ENCODE data around the gene PRR29.

The PRR29 gene

DNA sequence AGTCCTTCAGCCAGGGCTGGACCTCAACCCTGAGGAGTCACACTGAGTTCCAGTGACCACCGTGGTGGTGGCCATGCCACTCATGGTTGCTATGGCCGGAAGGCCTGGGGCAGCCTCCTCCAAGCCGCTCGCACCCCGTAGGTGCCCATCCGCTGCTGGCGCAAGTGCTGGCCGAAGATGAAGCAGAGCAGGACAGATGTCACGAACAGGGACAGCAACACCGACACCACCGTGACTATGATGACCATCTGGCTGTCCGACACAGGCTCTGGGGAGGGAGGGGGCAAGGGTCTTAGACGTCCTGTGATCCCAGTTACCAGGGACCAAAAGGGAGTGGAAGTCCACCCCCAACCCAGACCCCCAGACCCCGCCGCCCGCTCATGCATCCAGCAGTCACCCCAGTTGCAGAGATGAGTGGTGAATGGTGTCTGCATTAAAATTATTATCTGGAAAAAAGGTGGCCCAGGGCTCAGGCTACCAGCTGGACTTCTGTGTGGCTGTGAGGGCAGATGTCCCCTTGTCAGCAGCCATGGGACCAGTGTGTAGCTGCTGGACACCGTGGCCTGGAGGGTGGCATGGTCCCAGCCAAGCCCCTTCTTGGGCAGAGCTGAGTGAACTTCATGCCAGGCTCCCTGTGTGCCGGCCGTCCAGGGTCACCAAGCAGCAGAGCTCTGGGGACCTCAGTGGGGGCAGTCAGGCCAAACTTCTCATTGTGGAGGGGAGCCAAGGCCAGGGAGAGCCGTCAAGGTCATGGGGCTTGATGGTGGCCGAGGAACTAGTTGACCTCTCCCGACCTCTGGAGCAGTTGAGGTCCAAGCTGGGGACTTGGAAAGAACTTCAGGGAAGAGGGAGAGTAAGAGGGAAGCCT is 4.7 kb downstream of the PRR29 start:
- TF ChIP-seq, protein P1, sequence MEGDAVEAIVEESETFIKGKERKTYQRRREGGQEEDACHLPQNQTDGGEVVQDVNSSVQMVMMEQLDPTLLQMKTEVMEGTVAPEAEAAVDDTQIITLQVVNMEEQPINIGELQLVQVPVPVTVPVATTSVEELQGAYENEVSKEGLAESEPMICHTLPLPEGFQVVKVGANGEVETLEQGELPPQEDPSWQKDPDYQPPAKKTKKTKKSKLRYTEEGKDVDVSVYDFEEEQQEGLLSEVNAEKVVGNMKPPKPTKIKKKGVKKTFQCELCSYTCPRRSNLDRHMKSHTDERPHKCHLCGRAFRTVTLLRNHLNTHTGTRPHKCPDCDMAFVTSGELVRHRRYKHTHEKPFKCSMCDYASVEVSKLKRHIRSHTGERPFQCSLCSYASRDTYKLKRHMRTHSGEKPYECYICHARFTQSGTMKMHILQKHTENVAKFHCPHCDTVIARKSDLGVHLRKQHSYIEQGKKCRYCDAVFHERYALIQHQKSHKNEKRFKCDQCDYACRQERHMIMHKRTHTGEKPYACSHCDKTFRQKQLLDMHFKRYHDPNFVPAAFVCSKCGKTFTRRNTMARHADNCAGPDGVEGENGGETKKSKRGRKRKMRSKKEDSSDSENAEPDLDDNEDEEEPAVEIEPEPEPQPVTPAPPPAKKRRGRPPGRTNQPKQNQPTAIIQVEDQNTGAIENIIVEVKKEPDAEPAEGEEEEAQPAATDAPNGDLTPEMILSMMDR (IDR thresholded peaks at IDR 0.05): no peak
- H3K4me1 ChIP-seq: peaks cover under 1% of the 10 kb centered on the region

DNA sequence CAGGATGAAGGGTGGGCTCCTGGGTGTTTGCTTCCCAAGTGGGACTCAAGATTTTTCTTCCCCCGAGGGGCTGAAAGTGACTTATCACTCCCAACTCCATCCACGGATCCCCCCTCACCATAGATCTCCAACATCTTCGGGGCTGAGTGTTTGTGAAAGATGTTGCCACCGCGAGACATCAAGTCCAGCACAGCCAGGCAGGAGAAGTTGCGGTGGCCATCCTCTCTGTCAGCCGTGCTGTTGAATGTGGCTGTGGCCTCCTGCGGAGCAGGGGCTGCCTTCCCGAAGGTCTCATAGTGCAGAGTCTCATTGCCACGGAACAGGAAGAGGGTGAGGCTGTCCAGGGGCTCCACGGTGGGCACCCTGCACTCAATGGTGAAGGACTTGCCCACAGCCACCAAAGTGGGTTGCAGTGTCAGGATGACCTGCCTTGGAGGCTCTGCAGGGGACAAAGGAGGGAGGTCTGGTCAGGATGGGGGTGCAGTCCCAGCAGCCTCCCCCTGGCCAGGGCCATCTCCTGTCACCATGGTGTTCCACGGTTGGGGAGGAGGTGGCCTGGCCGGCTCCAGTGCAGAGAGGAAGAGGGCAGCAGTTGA is 5.5 kb downstream of the PRR29 start:
- Histone ChIP-seq H3K4me1 (no peaks in the 10 kb centered on the region), H3K9me3 (ENCODE audit: control insufficient read depth, low read length) (no peaks in the 10 kb centered on the region), H2AFZ (no peak overlapping the region), H3K4me2 (ENCODE audit: low read length) (no peak overlapping the region), H3K4me3 (ENCODE audit: low read depth, low read length) (no peak overlapping the region), H3K36me3 (ENCODE audit: control insufficient read depth, insufficient read depth, low read length) (no peaks in the 10 kb centered on the region), H3K27me3 (ENCODE audit: control insufficient read depth, insufficient read depth, low read length) (no peaks in the 10 kb centered on the region), H3K9ac (no peak overlapping the region), H3K27ac (no peak overlapping the region), H3K79me2 (no peaks in the 10 kb centered on the region)
- TF ChIP-seq, protein P1 (IDR thresholded peaks at IDR 0.05): no peak

More for the DNA sequence above, 4.7 kb downstream of the PRR29 start:
- Histone ChIP-seq H3K27ac (no peak overlapping the region), H3K4me3 (ENCODE audit: low read depth, low read length) (no peak overlapping the region), H3K79me2 (no peaks in the 10 kb centered on the region), H3K4me2 (ENCODE audit: low read length) (no peak overlapping the region), H2AFZ (no peak overlapping the region), H3K27me3 (ENCODE audit: control insufficient read depth, insufficient read depth, low read length) (no peaks in the 10 kb centered on the region), H3K36me3 (ENCODE audit: control insufficient read depth, insufficient read depth, low read length) (no peaks in the 10 kb centered on the region), H3K9ac (no peak overlapping the region), H3K9me3 (ENCODE audit: control insufficient read depth, low read length) (no peaks in the 10 kb centered on the region)

DNA sequence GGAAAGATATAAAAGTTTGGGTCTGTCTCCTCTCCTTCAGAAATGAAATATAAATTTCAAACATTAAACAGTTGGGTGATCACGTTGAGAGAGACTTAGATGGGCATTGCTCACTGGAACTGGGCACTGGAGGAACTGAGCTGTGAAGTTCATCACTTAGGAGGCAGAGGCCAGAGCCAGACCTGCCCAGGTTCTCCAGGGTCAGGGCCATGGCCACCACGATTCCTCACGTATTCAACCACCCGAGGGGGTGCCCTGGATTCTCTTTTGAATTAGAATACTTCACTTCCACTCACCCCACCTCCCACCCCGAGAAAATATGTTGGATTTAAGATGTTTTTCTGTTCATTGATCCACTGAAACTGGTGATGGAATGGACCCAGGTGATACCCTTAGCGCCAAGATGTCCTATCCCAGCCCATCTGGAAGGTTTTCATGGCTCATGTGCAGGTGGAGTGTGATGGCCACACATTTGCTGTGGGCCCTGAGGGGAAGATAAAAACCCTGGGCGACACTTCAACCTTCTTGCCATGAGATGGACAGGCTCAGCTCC is 6.1 kb downstream of the PRR29 start:
- Histone ChIP-seq H3K27ac (no peak overlapping the region), H3K4me1 (no peaks in the 10 kb centered on the region), H3K9ac (no peak overlapping the region), H3K4me2 (ENCODE audit: low read length) (no peak overlapping the region), H3K79me2 (no peaks in the 10 kb centered on the region), H3K9me3 (ENCODE audit: control insufficient read depth, low read length) (no peaks in the 10 kb centered on the region), H3K36me3 (ENCODE audit: control insufficient read depth, insufficient read depth, low read length) (no peaks in the 10 kb centered on the region), H3K27me3 (ENCODE audit: control insufficient read depth, insufficient read depth, low read length) (no peaks in the 10 kb centered on the region), H3K4me3 (ENCODE audit: low read depth, low read length) (no peak overlapping the region), H2AFZ (no peak overlapping the region)
- TF ChIP-seq, protein P1 (IDR thresholded peaks at IDR 0.05): no peak

DNA sequence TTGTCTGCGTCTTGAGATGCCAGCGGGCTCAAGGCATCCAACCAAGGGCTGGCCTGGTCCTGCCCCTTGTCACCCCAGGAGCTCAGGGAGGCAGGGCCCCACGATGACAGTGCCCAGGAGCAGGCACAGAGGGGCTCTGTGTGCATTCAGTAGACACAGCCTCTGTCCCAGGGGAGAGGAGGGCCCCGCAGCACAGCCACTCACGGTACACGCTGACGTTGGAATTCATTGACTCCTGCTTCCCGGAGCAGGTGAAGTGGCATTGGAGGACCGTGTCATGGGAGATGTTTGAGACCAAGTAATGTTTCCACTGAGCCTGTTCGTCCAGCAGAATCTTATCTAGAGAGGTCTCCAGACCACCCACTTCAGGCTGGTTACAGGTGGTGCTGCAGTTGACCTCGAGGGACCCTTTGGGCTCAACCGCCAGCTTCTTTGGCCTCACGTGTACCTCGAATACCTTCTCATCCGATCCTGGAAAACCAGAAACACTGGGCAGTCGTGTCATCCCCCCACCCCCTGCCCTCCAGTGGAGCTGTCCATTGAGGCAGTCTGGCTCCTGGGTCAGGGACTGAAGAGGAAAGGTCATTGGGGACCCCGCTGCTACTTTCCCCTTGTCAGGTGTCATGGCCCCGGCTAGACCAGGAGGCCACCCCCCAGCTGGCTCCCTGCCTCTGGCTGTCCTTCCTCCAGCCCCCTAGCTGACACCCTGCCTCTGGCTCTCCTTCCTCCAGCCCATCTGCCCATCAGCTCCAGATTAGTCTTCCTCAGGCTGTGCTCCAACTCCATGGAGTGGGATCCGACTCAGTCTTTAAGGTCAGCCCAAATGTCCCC is 7.0 kb downstream of the PRR29 start:
- no peak overlapping the region for H3K4me2 ChIP-seq (ENCODE audit: low read length)
- no peak overlapping the region for H3K4me3 ChIP-seq (ENCODE audit: low read depth, low read length)
- H3K9me3 ChIP-seq (ENCODE audit: control insufficient read depth, low read length): no peaks in the 10 kb centered on the region
- no peaks in the 10 kb centered on the region for H3K4me1 ChIP-seq
- H3K79me2 ChIP-seq: no peaks in the 10 kb centered on the region
- H2AFZ ChIP-seq: no peak overlapping the region
- H3K27ac ChIP-seq: no peak overlapping the region
- TF ChIP-seq, protein P1 (IDR thresholded peaks at IDR 0.05): no peak
- no peaks in the 10 kb centered on the region for H3K27me3 ChIP-seq (ENCODE audit: control insufficient read depth, insufficient read depth, low read length)
- H3K36me3 ChIP-seq (ENCODE audit: control insufficient read depth, insufficient read depth, low read length): no peaks in the 10 kb centered on the region
- H3K9ac ChIP-seq: no peak overlapping the region

All from parathyroid adenoma (tissue), 2 donors.